ENCODE measurements around the gene CDHR3.

- TF ChIP-seq, protein P1, sequence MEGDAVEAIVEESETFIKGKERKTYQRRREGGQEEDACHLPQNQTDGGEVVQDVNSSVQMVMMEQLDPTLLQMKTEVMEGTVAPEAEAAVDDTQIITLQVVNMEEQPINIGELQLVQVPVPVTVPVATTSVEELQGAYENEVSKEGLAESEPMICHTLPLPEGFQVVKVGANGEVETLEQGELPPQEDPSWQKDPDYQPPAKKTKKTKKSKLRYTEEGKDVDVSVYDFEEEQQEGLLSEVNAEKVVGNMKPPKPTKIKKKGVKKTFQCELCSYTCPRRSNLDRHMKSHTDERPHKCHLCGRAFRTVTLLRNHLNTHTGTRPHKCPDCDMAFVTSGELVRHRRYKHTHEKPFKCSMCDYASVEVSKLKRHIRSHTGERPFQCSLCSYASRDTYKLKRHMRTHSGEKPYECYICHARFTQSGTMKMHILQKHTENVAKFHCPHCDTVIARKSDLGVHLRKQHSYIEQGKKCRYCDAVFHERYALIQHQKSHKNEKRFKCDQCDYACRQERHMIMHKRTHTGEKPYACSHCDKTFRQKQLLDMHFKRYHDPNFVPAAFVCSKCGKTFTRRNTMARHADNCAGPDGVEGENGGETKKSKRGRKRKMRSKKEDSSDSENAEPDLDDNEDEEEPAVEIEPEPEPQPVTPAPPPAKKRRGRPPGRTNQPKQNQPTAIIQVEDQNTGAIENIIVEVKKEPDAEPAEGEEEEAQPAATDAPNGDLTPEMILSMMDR (IDR thresholded peaks at IDR 0.05; ENCODE audit: insufficient read depth, low read length, poor library complexity, severe bottlenecking) = no peak
- no peak for TF ChIP-seq EZH2phosphoT487 (conservative IDR thresholded peaks at IDR 0.05; ENCODE audit: low read length)
These were observed 63.0 kb downstream of the CDHR3 start for GRCh38 chr7:106026101-106026500.

All from SU-DHL-6 (cell line).